A673 (cell line): ENCODE data around the gene DAPL1. TPM values are rescaled to one million over a fixed set of nuclear protein-coding genes. Genes with fewer than 3 reads are reported as not detected.

Experiments used
- BruUV-seq: library from RNA; stranded (reverse); fragments of 400-500 nt; replicated peaks from 2 replicates; lab custom pipeline; 2021; lab: Mats Ljungman, UMichigan
- CTCF ChIA-PET: fragments of 300-600 bp; sonication (Branson Sonifier 250); formaldehyde crosslinking; loops from one replicate; lab custom pipeline; 2022; ENCODE audit warnings: antibody characterized with exemption; lab: Charles Lee
- POLR2A ChIA-PET: fragments of 300-600 bp; sonication (Branson Sonifier 250); formaldehyde crosslinking; loops from one replicate; lab custom pipeline; 2022; ENCODE audit warnings: antibody characterized with exemption; ENCODE audit not compliant: low non-redundant PET; lab: Charles Lee
- DNase-seq: peaks from one replicate; pipeline ENCODE4 v3.0.0-alpha.2; 2015; ENCODE audit warnings: low spot score
- H3K27ac ChIP-seq: fragments of 200-600 bp; sonication (generic); 2 replicates; pipeline ENCODE4 v1.5.1; 2016; ENCODE audit warnings: mixed run types, low read depth, mild to moderate bottlenecking, mixed read lengths, antibody characterized with exemption, low read length; ENCODE audit not compliant: poor library complexity, severe bottlenecking
- H3K27me3 ChIP-seq: fragments of 200-600 bp; sonication (generic); replicated peaks from 2 replicates; pipeline ENCODE4 v1.6.1; 2017; ENCODE audit warnings: mixed run types, low read depth, mild to moderate bottlenecking, mixed read lengths, antibody characterized with exemption, low read length; ENCODE audit not compliant: insufficient read depth, poor library complexity
- H3K36me3 ChIP-seq: fragments of 200-600 bp; sonication (generic); 2 replicates; pipeline ENCODE4 v1.6.1; 2016; ENCODE audit warnings: mixed run types, mild to moderate bottlenecking, mixed read lengths, antibody characterized with exemption, low read length; ENCODE audit not compliant: insufficient read depth, poor library complexity, severe bottlenecking
- H3K4me1 ChIP-seq: fragments of 200-600 bp; sonication (generic); 2 replicates; pipeline ENCODE4 v1.6.1; 2017; ENCODE audit warnings: mixed run types, mild to moderate bottlenecking, mixed read lengths, antibody characterized with exemption, low read length; ENCODE audit not compliant: insufficient read depth, poor library complexity, severe bottlenecking
- H3K4me3 ChIP-seq: fragments of 200-600 bp; sonication (generic); 2 replicates; pipeline ENCODE4 v1.5.1; 2016; ENCODE audit warnings: low read depth, mixed run types, mild to moderate bottlenecking, mixed read lengths, low read length; ENCODE audit not compliant: poor library complexity, severe bottlenecking
- H3K9me3 ChIP-seq: fragments of 200-600 bp; sonication (generic); 2 replicates; pipeline ENCODE4 v1.6.1; 2016; ENCODE audit warnings: mixed run types, low read depth, mild to moderate bottlenecking, mixed read lengths, antibody characterized with exemption, low read length; ENCODE audit not compliant: poor library complexity, severe bottlenecking
- EZH2 ChIP-seq: fragments of 200-600 bp; sonication (generic); IDR thresholded peaks from 2 replicates; pipeline ENCODE4 v1.6.1; 2017; ENCODE audit warnings: borderline replicate concordance, low read depth, mild to moderate bottlenecking, mixed read lengths, antibody characterized with exemption, low read length; ENCODE audit not compliant: poor library complexity, severe bottlenecking
- intact Hi-C: fragments of 100-400 bp; cut with micrococcal nuclease; formaldehyde crosslinking; loops from one replicate; pipeline ENCODE4 v1.10.0; 2022; ENCODE audit not compliant: unreplicated experiment
- total RNA-seq: library from RNA; stranded (reverse); gene quantifications from 2 replicates; pipeline ENCODE4 v1.2.3, GENCODE V29; 2021
- TF ChIP-seq, protein P1 (sequence below): fragments of 300-800, 200-600 bp; sonication (generic); conservative IDR thresholded peaks from 2 replicates; pipeline ENCODE4 v1.5.1; 2017; ENCODE audit warnings: low read depth, mild to moderate bottlenecking, antibody characterized with exemption, low read length, moderate library complexity, mixed read lengths

Gene DAPL1
- total RNA-seq, 1 experiment from 2014 or later = 0.80 TPM

DNA sequence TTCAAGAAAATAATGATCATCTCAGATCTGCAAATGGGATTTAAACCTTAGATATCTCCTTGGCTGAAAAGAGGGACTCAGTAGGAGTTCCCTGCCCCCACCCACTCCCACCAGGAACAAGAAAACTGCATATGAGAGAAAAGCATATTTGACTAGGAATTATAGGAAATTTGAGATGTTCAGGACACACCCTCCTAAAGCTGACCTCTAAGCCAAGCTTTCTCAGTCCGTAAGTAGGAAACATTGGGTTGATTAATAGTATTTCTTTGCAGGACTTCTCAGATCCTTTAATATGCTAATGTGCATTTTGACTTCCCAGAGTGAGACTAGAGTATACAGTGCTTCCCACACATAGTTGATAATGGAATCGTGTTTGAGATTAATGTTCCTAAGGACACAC is 47.8 kb upstream of the DAPL1 start:
- Histone ChIP-seq H3K27ac (no peak overlapping the region), H3K4me3 (no peak overlapping the region), H3K9me3 (no peaks in the 10 kb centered on the region), H3K4me1 (no peaks in the 10 kb centered on the region), H3K27me3 (no peaks in the 10 kb centered on the region), H3K36me3 (no peaks in the 10 kb centered on the region)
- intact Hi-C loops = no loop called here
- ChIA-PET CTCF (no interaction called here), POLR2A (no interaction called here)
- no TSS peak for BruUV-seq
- no peak for TF ChIP-seq EZH2
- TF ChIP-seq, protein P1, sequence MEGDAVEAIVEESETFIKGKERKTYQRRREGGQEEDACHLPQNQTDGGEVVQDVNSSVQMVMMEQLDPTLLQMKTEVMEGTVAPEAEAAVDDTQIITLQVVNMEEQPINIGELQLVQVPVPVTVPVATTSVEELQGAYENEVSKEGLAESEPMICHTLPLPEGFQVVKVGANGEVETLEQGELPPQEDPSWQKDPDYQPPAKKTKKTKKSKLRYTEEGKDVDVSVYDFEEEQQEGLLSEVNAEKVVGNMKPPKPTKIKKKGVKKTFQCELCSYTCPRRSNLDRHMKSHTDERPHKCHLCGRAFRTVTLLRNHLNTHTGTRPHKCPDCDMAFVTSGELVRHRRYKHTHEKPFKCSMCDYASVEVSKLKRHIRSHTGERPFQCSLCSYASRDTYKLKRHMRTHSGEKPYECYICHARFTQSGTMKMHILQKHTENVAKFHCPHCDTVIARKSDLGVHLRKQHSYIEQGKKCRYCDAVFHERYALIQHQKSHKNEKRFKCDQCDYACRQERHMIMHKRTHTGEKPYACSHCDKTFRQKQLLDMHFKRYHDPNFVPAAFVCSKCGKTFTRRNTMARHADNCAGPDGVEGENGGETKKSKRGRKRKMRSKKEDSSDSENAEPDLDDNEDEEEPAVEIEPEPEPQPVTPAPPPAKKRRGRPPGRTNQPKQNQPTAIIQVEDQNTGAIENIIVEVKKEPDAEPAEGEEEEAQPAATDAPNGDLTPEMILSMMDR = no peak
- DNase-seq = no peak

GRCh38 chr2:158748926-158749590 is 46.1 kb upstream of the DAPL1 start:
- no peak for DNase-seq
- ChIA-PET POLR2A (no interaction called here), CTCF (no interaction called here)
- Histone ChIP-seq H3K27ac (no peak overlapping the region), H3K4me1 (no peaks in the 10 kb centered on the region), H3K4me3 (no peak overlapping the region), H3K36me3 (no peaks in the 10 kb centered on the region), H3K9me3 (no peaks in the 10 kb centered on the region), H3K27me3 (no peaks in the 10 kb centered on the region)
- BruUV-seq = no TSS peak
- intact Hi-C loops = no loop called here
- TF ChIP-seq EZH2 = no peak
- TF ChIP-seq, protein P1 = no peak

- CTCF ChIA-PET = no interaction called here
Observed at GRCh38 chr2:158750458-158751125, 44.5 kb upstream of the DAPL1 start.

More at GRCh38 chr2:158750458-158751125, 44.5 kb upstream of the DAPL1 start:
- no TSS peak for BruUV-seq
- Histone ChIP-seq H3K4me1 (no peaks in the 10 kb centered on the region), H3K9me3 (no peaks in the 10 kb centered on the region), H3K36me3 (no peaks in the 10 kb centered on the region), H3K27me3 (no peaks in the 10 kb centered on the region), H3K4me3 (no peak overlapping the region), H3K27ac (no peak overlapping the region)
- intact Hi-C loops = loop anchor here (5.0 kb wide), 3 partner anchors 293 to 1253 kb away; partner anchors contain the start of genes CCDC148 and PKP4
- DNase-seq = no peak
- TF ChIP-seq EZH2 = no peak
- TF ChIP-seq, protein P1 = no peak
- POLR2A ChIA-PET = no interaction called here
